Liver (tissue), 3 donors: ENCODE data around the gene CSTF2T.

Experiments
- CTCF ChIP-seq: fragments of 150-350 bp; IDR thresholded peaks from 2 replicates; pipeline ENCODE4 v1.5.1; 2017; ENCODE audit warnings: improper control_type of control experiment, low read depth, low read length; ENCODE audit not compliant: missing input control
- HNF4A ChIP-seq, 2 donors: conservative IDR thresholded peaks; 2 replicates each; pipeline ENCODE4 v1.6.1; 2016; ENCODE audit warnings: antibody characterized with exemption in 2 of 2, mild to moderate bottlenecking in 2 of 2
- MAX ChIP-seq: IDR thresholded peaks from 2 replicates; pipeline ENCODE4 v1.6.1; 2016; ENCODE audit warnings: antibody characterized with exemption
- SP1 ChIP-seq: IDR thresholded peaks from 2 replicates; pipeline ENCODE4 v1.6.1; 2018; ENCODE audit warnings: antibody characterized with exemption, mild to moderate bottlenecking
- TAF1 ChIP-seq: conservative IDR thresholded peaks from 2 replicates; pipeline ENCODE4 v1.6.1; 2016; ENCODE audit warnings: antibody characterized with exemption, mild to moderate bottlenecking
- YY1 ChIP-seq: IDR thresholded peaks from 2 replicates; pipeline ENCODE4 v1.6.1; 2016; ENCODE audit warnings: antibody characterized with exemption, mild to moderate bottlenecking
- TF ChIP-seq, protein P1 (sequence below): IDR thresholded peaks from 2 replicates; pipeline ENCODE4 v1.6.1; 2016; ENCODE audit warnings: antibody characterized with exemption, mild to moderate bottlenecking
- TF ChIP-seq, protein P2 (sequence below): IDR thresholded peaks from 2 replicates; pipeline ENCODE4 v1.6.1; 2016; ENCODE audit warnings: antibody characterized with exemption
- donor health status: healthy.
- donor health status: healthy.

GRCh38 chr10:51716981-51717380 lies 17.6 kb upstream of the CSTF2T start:
- no peak for TF ChIP-seq CTCF
- TF ChIP-seq, protein P1, sequence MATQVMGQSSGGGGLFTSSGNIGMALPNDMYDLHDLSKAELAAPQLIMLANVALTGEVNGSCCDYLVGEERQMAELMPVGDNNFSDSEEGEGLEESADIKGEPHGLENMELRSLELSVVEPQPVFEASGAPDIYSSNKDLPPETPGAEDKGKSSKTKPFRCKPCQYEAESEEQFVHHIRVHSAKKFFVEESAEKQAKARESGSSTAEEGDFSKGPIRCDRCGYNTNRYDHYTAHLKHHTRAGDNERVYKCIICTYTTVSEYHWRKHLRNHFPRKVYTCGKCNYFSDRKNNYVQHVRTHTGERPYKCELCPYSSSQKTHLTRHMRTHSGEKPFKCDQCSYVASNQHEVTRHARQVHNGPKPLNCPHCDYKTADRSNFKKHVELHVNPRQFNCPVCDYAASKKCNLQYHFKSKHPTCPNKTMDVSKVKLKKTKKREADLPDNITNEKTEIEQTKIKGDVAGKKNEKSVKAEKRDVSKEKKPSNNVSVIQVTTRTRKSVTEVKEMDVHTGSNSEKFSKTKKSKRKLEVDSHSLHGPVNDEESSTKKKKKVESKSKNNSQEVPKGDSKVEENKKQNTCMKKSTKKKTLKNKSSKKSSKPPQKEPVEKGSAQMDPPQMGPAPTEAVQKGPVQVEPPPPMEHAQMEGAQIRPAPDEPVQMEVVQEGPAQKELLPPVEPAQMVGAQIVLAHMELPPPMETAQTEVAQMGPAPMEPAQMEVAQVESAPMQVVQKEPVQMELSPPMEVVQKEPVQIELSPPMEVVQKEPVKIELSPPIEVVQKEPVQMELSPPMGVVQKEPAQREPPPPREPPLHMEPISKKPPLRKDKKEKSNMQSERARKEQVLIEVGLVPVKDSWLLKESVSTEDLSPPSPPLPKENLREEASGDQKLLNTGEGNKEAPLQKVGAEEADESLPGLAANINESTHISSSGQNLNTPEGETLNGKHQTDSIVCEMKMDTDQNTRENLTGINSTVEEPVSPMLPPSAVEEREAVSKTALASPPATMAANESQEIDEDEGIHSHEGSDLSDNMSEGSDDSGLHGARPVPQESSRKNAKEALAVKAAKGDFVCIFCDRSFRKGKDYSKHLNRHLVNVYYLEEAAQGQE = no peak
- no peak for TF ChIP-seq TAF1
- TF ChIP-seq YY1 = no peak
- no peak for TF ChIP-seq MAX
- TF ChIP-seq SP1 = no peak
- no peak for TF ChIP-seq HNF4A (conservative IDR thresholded peaks at IDR 0.05)
- TF ChIP-seq, protein P2, sequence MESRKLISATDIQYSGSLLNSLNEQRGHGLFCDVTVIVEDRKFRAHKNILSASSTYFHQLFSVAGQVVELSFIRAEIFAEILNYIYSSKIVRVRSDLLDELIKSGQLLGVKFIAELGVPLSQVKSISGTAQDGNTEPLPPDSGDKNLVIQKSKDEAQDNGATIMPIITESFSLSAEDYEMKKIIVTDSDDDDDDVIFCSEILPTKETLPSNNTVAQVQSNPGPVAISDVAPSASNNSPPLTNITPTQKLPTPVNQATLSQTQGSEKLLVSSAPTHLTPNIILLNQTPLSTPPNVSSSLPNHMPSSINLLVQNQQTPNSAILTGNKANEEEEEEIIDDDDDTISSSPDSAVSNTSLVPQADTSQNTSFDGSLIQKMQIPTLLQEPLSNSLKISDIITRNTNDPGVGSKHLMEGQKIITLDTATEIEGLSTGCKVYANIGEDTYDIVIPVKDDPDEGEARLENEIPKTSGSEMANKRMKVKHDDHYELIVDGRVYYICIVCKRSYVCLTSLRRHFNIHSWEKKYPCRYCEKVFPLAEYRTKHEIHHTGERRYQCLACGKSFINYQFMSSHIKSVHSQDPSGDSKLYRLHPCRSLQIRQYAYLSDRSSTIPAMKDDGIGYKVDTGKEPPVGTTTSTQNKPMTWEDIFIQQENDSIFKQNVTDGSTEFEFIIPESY = no peak
